OCI-LY3 (cell line): ENCODE results near the gene GPR171.
A peak's percentile ranks its signal among the peaks of the same experiment; 100 is the strongest.

Source experiments
- H2AFZ ChIP-seq: fragments of 200-600, 300-600 bp; shearing (Covaris generic); 2 replicates; pipeline ENCODE4 v1.6.0; 2014; ENCODE audit warnings: antibody characterized with exemption, low read depth, low read length
- H3K27ac ChIP-seq: fragments of 200-600, 300-600 bp; sonication (generic); 2 replicates; pipeline ENCODE4 v1.5.1; 2014; ENCODE audit warnings: mild to moderate bottlenecking, low read length, moderate library complexity, mixed read lengths
- H3K27me3 ChIP-seq: fragments of 200-600, 300-600 bp; sonication (generic); 2 replicates; pipeline ENCODE4 v1.6.1; 2014; ENCODE audit warnings: low read depth, low read length, mixed read lengths
- H3K36me3 ChIP-seq: fragments of 200-600, 300-600 bp; sonication (generic); replicated peaks from 2 replicates; pipeline ENCODE3; 2014; ENCODE audit warnings: low read depth, low read length, mixed read lengths
- H3K4me1 ChIP-seq: fragments of 300-600, 200-600 bp; sonication (generic); 2 replicates; pipeline ENCODE4 v1.6.1; 2014; ENCODE audit warnings: low read length, mixed read lengths
- H3K4me2 ChIP-seq: fragments of 200-600, 300-600 bp; sonication (generic); 2 replicates; pipeline ENCODE4 v1.6.1; 2014; ENCODE audit warnings: low read length, mixed read lengths
- H3K4me3 ChIP-seq: fragments of 300-600, 200-600 bp; sonication (generic); 2 replicates; pipeline ENCODE4 v1.5.1; 2014; ENCODE audit warnings: antibody characterized with exemption, mild to moderate bottlenecking, low read length, moderate library complexity
- H3K79me2 ChIP-seq: fragments of 300-600, 200-600 bp; shearing (Covaris generic); 2 replicates; pipeline ENCODE4 v1.6.1; 2014; ENCODE audit warnings: mild to moderate bottlenecking, low read length, mixed read lengths
- H3K9ac ChIP-seq: fragments of 300-600, 200-600 bp; shearing (Covaris generic); 2 replicates; pipeline ENCODE4 v1.6.0; 2014; ENCODE audit warnings: mild to moderate bottlenecking, low read length, moderate library complexity
- H3K9me3 ChIP-seq: fragments of 200-600, 300-600 bp; shearing (Covaris generic); 2 replicates; pipeline ENCODE4 v1.6.1; 2014; ENCODE audit warnings: low read length, mixed read lengths; ENCODE audit not compliant: insufficient read depth
- H4K20me1 ChIP-seq: fragments of 200-600, 300-600 bp; sonication (generic); 2 replicates; pipeline ENCODE4 v1.6.1; 2016; ENCODE audit warnings: low read length, mixed read lengths; ENCODE audit not compliant: insufficient read depth
- EZH2phosphoT487 ChIP-seq: fragments of 200-600 bp; shearing (Covaris generic); IDR thresholded peaks from 2 replicates; pipeline ENCODE4 v1.6.1; 2018; ENCODE audit warnings: antibody characterized with exemption, mixed run types, low read depth
- TF ChIP-seq, protein P1 (sequence below): fragments of 200-600, 300-600 bp; sonication (generic); IDR thresholded peaks from 2 replicates; pipeline ENCODE4 v1.5.1; 2014; ENCODE audit warnings: antibody characterized with exemption, low read length, low read depth

Gene GPR171

DNA sequence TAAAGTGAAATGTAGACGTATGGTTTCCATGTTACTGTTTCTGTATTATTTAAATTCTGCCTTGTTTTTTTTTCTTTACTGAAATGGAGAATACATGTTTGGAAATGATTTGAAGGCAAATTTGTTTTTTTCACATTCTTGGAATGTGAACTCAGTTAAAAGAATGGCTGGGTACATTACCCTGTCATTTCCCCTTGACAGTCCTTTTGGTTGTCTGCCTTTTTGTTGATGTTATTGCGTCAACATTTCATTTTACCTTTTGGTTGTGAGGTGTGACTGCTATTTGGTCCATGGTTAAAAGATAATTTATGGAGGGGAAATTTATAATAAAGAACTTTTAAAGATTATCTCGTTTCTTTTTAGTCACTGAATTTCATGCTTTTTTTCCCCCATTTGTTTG, 3.2 kb upstream of the GPR171 start:
- no peak overlapping the region for H2AFZ ChIP-seq
- no peaks in the 10 kb centered on the region for H3K27me3 ChIP-seq
- H3K27ac ChIP-seq, result no peak overlapping the region
- no peaks in the 10 kb centered on the region for H3K9me3 ChIP-seq
- H3K4me1 ChIP-seq, result peaks cover 48% of the 10 kb centered on the region
- H3K9ac ChIP-seq, result no peak overlapping the region
- H3K79me2 ChIP-seq, result no peaks in the 10 kb centered on the region
- no peak overlapping the region for H3K4me2 ChIP-seq
- H4K20me1 ChIP-seq, result no peaks in the 10 kb centered on the region
- TF ChIP-seq EZH2phosphoT487, result no peak
- TF ChIP-seq, protein P1, sequence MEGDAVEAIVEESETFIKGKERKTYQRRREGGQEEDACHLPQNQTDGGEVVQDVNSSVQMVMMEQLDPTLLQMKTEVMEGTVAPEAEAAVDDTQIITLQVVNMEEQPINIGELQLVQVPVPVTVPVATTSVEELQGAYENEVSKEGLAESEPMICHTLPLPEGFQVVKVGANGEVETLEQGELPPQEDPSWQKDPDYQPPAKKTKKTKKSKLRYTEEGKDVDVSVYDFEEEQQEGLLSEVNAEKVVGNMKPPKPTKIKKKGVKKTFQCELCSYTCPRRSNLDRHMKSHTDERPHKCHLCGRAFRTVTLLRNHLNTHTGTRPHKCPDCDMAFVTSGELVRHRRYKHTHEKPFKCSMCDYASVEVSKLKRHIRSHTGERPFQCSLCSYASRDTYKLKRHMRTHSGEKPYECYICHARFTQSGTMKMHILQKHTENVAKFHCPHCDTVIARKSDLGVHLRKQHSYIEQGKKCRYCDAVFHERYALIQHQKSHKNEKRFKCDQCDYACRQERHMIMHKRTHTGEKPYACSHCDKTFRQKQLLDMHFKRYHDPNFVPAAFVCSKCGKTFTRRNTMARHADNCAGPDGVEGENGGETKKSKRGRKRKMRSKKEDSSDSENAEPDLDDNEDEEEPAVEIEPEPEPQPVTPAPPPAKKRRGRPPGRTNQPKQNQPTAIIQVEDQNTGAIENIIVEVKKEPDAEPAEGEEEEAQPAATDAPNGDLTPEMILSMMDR, result no peak
- H3K36me3 ChIP-seq, result no peaks in the 10 kb centered on the region
- no peak overlapping the region for H3K4me3 ChIP-seq

DNA sequence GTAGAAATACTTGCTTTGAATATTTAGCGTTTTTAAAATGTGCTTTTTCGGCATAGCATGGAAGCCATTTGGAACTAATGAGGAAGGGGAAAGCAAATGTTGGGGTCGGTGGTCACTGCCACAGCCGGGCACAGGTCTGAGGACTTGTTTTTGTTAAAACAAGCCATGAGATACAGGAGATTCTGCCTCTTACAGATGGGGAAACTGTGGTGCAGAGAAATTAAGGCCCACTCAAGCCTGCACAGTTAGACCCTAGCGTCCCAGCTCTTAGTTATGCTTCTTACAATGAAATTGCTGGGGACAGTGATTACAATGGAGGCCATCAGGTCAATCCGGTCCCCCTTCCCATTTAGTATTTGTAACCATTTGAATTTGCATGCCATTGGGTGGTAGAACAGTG, 2.5 kb upstream of the GPR171 start:
- Histone ChIP-seq H2AFZ (no peak overlapping the region), H4K20me1 (no peaks in the 10 kb centered on the region), H3K27ac (no peak overlapping the region), H3K9me3 (no peaks in the 10 kb centered on the region), H3K79me2 (no peaks in the 10 kb centered on the region), H3K4me2 (no peak overlapping the region), H3K36me3 (no peaks in the 10 kb centered on the region), H3K27me3 (no peaks in the 10 kb centered on the region), H3K9ac (no peak overlapping the region), H3K4me3 (no peak overlapping the region), H3K4me1 (peaks cover 40% of the 10 kb centered on the region)
- no peak for TF ChIP-seq EZH2phosphoT487
- TF ChIP-seq, protein P1, result no peak

DNA sequence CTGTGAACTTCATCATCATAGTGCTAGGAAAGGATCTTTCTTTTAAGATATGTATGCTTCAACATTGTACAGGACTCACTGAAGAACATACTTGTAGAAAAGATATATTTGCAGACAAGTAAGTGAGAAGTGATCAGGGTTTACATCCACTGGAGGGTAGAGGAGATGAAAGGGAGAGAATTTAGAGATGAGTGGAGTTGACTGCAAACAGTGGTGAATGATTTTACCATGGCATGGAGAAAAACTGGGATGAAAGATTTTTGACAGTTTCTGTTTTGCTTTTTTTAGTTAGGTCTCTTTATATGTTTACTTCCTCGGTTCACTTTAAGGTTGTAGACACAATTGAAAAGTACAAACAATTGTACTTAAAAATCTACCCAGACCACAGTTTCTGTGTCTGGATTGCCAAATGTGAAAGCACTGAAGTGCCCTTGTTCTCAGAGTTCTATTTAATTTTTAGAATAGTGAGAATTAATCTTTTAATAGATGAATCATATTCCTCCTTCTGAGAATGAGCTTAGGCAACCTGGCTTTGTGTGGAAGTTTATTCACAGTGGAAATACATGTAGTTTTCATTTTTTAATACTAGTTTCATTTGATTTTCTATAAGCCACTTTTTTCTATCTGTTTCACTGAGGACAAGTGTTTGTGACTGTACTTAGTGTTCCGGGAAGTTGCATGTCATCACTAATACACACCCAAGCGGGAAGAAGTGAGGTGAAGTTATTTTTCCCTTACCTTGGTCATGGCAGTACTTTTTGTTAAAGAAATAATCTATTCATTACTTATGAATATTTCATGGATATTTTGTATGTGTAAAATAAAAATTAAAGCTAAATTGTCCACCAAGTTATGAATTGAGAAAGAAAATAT, 1.8 kb upstream of the GPR171 start:
- Histone ChIP-seq H3K9me3 (no peaks in the 10 kb centered on the region), H3K27ac (peak overlapping the region; percentile 57), H3K27me3 (no peaks in the 10 kb centered on the region), H3K36me3 (no peaks in the 10 kb centered on the region), H3K4me3 (peak overlapping the region; percentile 5; the same call in 1 of the 2 replicates), H3K4me2 (peak overlapping the region; percentile 72), H3K79me2 (no peaks in the 10 kb centered on the region), H2AFZ (peak overlapping the region; percentile 65; the same call in 1 of the 2 replicates), H3K4me1 (peaks cover 36% of the 10 kb centered on the region), H4K20me1 (no peaks in the 10 kb centered on the region), H3K9ac (peak overlapping the region; percentile 21; the same call in 1 of the 2 replicates)
- no peak for TF ChIP-seq EZH2phosphoT487

DNA sequence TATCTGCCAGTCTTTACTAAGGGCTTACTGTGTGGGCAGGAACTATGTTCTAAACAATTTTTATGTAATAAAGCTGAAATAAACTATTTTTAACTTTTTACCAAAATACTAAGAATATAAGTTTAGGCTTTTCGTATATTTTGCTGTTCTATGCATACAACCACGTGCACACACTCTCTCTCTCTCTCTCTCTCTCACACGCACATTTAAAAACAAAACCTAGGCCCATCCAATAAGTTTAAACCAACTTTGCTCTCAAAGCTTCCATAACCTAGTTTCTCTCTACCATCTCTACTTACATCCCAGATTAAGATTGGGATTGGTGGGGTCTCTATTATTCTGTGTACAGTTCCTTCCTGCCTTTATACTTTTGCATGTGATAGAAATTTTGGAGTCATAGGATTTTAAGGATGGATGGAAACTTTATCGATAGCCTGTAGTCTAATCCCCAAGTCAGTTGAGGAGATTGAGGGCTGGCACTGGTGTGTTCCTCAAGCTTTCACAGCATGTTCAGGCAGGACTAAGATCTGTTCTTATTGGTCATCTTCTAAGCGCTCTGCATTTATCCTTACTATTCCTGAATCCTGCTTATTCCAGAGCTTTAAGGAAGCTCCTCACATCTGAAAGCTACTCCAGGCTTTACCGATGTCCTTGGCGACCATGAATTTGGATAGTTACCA, 1.8 kb downstream of the GPR171 start:
- Histone ChIP-seq H3K27ac (no peak overlapping the region), H3K9me3 (no peaks in the 10 kb centered on the region), H3K27me3 (no peaks in the 10 kb centered on the region), H3K4me1 (peaks cover 41% of the 10 kb centered on the region), H3K4me3 (no peak overlapping the region), H4K20me1 (no peaks in the 10 kb centered on the region), H3K79me2 (no peaks in the 10 kb centered on the region), H3K36me3 (peaks cover 6% of the 10 kb centered on the region), H3K9ac (no peak overlapping the region), H2AFZ (no peak overlapping the region), H3K4me2 (no peak overlapping the region)
- TF ChIP-seq, protein P1, result no peak
- TF ChIP-seq EZH2phosphoT487, result no peak
